HG03280 (cell line): Measurements from ENCODE around the gene COX6A2.

Experiments used
- ATAC-seq: cut with Tn5 transposase; IDR thresholded peaks from one replicate; pipeline ENCODE4 v1.9.1; 2021; ENCODE audit warnings: mild to moderate bottlenecking, moderate library complexity; ENCODE audit not compliant: unreplicated experiment

Gene COX6A2

DNA sequence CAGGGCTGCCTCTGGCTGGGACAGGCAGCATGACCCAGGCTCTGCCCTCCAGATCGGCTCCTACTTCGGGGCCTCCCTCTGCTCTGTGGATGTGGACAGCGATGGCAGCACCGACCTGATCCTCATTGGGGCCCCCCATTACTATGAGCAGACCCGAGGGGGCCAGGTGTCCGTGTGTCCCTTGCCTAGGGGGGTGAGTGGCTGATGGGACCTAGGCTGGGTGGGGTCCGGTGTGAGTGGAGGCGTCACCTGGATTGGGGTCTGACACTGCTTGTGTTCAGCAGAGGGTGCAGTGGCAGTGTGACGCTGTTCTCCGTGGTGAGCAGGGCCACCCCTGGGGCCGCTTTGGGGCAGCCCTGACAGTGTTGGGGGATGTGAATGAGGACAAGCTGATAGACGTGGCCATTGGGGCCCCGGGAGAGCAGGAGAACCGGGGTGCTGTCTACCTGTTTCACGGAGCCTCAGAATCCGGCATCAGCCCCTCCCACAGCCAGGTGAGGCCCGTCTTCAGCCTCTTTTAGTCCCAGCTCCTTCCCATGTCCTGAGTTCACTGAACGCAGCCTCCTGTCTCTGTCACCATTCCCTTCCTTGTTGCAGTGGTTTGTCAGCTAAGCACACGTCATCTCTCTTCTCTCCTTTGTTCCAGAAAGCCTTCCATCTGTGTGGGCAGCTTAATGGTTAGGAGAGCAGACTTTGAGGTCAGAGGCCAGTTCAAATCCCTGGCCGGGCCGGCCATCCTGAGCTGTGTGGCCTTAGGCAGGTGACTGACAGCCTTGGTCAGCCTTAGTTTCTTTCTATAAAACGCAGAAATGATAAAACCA lies 16.9 kb downstream of the COX6A2 start:
- no peak for ATAC-seq

- no peak for ATAC-seq
Observed at GRCh38 chr16:31410082-31410481, 18.1 kb downstream of the COX6A2 start.

- no peak for ATAC-seq
Observed at GRCh38 chr16:31409433-31409832, 18.7 kb downstream of the COX6A2 start.

DNA sequence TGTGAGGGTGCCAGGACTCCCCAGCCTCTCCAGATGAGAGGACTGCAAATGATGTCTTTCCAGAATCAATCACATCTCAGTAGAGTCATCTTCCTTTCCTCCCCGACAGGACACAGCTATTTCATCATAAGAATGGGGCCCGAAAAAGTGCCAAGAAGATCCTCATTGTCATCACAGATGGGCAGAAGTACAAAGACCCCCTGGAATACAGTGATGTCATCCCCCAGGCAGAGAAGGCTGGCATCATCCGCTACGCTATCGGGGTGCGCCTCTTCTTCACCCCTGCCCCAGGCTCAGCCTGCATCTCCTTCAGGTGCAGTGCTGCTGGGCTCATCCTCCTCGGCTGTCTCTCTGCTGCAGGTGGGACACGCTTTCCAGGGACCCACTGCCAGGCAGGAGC lies 20.8 kb downstream of the COX6A2 start:
- ATAC-seq: no peak

DNA sequence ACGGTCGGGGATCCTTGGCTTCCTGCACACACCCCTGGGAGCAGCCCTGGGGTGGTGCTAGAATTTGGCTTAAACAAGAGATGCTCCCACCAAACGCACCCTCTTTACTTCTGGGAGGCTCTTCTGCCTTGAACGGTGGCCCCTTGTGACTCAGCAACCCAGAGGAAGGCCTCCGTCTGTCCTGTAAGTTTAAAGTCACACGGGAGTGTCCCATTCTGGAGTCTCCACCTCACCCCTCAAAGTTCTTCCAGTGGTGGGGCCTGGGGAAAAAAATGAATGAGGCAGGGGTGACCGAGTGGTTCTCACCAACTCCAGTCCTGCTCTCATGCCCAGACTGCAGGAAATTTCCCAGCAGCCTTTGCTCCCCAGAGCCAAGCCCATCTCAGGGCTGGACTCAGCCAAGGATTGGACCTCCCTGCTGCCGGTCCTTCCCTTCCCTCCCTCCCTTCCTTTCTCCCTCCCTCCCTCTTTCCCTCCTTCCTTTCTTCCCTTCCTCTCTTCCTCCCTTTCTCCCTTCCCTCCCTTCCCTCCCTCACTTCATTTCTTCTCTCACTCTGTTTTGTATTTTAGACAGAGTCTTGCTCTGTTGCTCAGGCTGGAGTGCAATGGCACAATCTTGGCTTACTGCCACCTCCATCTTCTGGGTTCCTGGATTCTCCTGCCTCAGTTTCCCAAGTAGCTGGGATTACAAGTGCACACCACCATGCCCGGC lies 23.7 kb downstream of the COX6A2 start:
- ATAC-seq: no peak

DNA sequence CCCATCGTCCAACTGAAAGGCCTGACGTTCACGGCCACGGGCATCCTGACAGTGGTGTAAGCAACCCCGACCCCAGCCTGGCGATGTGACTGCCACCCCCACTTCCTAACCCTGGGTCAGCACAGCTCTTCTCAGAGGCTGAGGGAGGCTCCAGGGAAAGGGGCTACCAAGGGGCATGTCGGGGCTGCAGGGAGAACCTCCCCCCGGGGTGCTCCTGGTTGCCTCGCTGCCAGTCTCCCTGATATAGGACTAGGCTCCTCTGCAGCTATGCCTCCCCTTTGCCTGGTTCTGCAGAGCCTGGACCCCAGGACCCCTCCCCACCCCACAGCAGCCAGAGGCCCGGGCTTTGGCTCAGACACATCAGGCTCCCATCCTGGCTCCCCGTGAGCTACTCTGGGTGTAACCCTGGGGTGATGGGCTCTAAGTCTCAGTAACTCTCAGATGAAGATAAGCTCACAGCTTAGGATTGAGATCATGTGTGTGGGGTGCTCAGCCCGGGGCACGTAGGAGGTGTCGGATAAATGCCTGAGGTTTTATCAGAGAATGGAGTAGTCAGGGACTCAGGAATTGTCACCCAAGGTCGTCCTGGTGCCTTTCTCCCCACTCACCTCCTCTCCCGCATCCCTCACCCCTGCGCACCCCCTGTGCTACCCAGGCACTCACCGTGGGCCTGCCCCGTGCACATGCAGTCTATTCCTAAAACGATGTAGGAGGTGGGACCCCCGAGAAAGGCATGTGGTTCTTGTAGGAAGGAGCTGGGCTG lies 24.4 kb downstream of the COX6A2 start:
- no peak for ATAC-seq

- no peak for ATAC-seq
Observed at GRCh38 chr16:31402687-31403086, 25.5 kb downstream of the COX6A2 start.

GRCh38 chr16:31401436-31401835 lies 26.7 kb downstream of the COX6A2 start:
- ATAC-seq: no peak

DNA sequence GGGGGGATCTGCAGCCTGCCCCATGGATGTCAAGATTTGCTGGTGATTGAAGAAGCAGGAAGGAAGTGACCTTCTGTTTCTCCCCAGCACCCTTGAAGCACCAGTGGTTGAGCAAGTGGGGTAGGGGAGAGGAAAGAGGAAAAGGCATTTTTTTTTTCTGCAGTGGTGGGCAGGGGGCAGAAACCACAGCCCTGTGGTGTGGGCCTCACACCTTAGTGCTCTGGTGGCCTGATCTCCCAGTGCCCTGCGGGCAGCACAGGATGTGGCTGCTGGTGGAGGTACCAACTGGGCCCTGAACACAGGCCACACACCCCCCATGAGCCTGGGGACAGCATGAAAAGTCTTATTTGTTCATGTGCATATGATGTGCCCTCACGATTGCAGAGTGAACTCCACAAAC lies 28.0 kb downstream of the COX6A2 start:
- ATAC-seq: no peak

- no peak for ATAC-seq
Observed at GRCh38 chr16:31397701-31398100, 30.5 kb downstream of the COX6A2 start.

- no peak for ATAC-seq
Observed at GRCh38 chr16:31397096-31397660, 31.0 kb downstream of the COX6A2 start.

GRCh38 chr16:31395647-31396046 lies 32.5 kb downstream of the COX6A2 start:
- no peak for ATAC-seq

DNA sequence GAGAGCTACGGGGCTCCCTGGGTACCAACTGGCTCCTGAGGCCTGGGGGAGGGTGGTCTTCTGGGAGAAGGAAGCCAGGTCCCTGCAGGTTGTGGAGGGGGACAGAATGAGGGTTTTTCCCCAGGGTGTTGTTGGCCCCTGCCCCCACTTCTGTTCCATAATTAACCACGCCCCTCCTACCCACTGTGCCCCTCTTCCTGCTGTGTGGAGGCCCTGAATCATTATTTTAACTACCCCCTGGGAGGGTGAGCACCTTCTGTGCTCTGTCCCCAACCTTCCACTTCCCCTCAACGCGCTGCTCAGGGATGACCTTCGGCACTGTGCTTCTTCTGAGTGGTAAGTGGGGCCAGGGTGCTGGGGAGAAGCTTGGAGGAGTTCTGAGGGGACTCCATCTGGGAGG lies 35.1 kb downstream of the COX6A2 start, which contains the start of gene ITGAD:
Gene ITGAD (plus strand): TSS at position 280 of the 400 bp plus-strand sequence. CDS start 26 bp downstream, at position 306.
- no peak for ATAC-seq

- no peak for ATAC-seq
Observed at GRCh38 chr16:31390504-31391041, 37.6 kb downstream of the COX6A2 start.

DNA sequence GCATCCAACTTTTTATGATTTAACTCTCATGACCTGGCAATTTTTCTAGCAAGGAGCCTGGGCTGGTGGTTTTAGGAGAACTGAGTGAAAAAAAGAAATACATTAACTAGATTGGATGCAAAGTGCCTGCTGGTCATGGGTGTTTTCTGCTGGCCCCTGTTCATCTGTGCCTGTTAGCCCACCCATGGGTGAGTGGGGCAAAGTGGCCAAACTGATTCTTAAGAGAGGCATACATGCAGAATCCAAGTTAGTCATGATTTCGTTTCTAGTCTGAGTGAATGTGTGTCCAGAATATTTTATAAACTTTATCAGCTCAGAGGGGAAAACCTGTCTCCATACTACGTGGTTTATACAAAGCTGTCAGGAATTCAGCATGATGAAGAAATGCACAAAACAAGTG lies 39.6 kb downstream of the COX6A2 start:
- no peak for ATAC-seq

- ATAC-seq: peak; percentile 65
Observed at GRCh38 chr16:31386157-31386984, 41.8 kb downstream of the COX6A2 start.

DNA sequence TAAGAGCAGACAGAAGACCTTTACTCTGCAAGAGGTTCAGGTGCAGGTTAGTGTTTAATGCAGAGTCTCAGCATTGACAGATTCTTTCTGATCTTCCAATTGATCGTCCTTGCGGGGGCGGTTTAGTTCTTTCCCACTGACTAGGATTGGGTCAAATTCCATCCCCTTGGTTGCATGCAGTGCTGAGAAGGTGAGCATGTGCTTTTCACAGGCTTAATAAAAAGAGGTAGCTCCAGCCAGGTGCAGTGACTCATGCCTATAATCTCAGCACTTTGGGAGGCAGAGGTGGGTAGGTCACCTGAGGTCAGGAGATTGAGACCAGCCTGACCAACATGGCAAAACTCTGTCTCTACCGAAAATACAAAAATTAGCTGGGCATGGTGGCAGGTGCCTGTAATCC lies 42.5 kb downstream of the COX6A2 start:
- no peak for ATAC-seq

DNA sequence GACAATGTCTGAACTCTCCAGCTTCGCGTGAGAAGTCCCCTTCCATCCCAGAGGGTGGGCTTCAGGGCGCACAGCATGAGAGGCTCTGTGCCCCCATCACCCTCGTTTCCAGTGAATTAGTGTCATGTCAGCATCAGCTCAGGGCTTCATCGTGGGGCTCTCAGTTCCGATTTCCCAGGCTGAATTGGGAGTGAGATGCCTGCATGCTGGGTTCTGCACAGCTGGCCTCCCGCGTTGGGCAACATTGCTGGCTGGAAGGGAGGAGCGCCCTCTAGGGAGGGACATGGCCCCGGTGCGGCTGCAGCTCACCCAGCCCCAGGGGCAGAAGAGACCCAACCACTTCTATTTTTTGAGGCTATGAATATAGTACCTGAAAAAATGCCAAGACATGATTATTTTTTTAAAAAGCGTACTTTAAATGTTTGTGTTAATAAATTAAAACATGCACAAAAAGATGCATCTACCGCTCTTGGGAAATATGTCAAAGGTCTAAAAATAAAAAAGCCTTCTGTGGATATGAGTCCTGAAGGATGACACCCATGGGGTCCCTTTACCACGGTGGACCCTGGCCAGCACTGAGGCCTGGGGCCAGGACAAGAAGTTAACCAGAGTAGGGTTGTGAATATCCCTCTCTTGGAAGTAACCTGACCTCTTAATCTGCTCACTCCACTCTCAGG lies 45.5 kb downstream of the COX6A2 start:
- no peak for ATAC-seq

- ATAC-seq: no peak
Observed at GRCh38 chr16:31380201-31380600, 48.0 kb downstream of the COX6A2 start.
